Daoy (cell line): ENCODE results near the gene ODAD3. TPM values are rescaled to one million over a fixed set of nuclear protein-coding genes. Genes with fewer than 3 reads are reported as not detected.
"Not testable (repeated sequence)": the region's sequence is repeated elsewhere in the genome, so short reads cannot be mapped to it uniquely, and the experiment has no call there.

Experiments
- DNase-seq: peaks from one replicate; pipeline ENCODE4 v3.0.0-alpha.2; 2015; ENCODE audit warnings: low read depth
- total RNA-seq: library from RNA; depleted of rRNA; stranded (reverse); fragments of >200 nt; shearing (Covaris generic); gene quantifications from 2 replicates; pipeline ENCODE4 v1.2.3, GENCODE V29; 2014

The ODAD3 gene
- total RNA-seq, 1 experiment from 2014 or later: not detected

DNA sequence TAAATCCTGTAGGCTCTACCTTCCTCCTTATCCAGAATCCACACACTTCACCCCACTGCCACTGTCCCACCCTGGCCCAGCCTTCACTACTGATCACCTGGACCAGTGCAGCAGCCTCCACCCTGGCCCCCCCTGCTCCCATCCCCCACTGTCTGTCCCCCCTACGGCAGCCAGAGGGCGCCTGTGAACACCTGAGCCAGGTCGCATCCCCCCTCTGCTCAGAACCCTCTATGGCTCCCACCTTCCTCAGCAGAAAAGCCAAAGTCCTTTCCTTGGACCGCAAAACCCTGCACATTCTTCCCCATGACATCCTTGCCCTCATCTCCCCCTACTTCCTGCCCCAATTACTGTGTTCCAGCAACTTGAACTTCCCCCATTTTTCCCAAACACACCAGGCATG, 25.3 kb upstream of the ODAD3 start:
- no peak for DNase-seq

- not testable (repeated sequence) for DNase-seq
Observed at GRCh38 chr19:11458912-11459311, 24.0 kb upstream of the ODAD3 start.

DNA sequence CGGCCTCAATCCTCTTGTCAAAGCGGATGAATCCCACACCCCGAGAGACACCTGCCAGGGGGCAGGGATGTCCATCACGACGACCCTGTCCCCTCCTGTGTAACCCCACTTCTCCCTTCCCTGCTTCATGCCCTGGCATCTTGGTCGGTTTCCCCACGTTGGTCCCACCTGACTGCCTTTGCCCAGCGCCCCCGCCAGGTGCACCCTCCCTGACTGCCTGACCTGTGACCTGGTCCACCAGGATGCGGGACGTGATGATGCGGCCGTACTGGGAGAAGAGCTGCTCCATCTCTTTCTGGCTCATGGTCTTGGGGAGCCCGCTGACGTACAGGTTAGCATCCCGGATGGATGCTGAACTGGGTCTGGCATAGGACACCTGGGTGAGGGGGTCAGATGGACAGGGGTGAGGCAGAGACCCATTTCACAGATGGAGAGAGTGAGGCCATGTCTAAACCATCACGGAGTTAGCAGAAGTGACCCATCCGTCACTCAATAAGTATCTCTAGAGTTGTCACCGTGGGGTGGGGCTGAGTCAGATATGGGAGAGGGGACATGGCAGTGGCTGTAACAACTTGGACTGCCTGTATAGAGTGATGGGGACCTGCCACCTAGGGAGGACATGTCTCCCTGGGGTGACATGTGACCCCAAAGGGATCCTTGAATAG, 23.4 kb upstream of the ODAD3 start:
- no peak for DNase-seq

GRCh38 chr19:11457831-11458230, 22.9 kb upstream of the ODAD3 start:
- DNase-seq: no peak

GRCh38 chr19:11457115-11457514, 22.2 kb upstream of the ODAD3 start:
- DNase-seq: no peak

DNA sequence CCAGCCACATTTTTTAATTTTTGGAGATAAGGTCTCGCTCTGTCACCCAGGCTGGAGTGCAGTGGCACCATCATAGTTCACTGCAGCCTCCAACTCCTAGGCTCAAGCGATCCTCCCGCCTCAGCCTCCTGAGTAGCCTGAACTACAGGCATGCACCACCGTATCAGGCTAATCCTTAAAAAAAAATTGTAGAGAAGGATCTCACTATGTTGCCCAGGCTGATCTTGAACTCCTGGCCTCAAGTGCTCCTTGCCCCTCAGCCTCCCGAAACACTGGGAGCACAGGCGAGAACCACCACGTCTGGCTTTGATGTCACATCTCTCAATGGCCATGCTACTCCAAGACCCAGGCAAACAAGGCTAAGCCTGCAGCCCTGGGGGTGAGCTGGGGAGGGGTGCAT, 21.7 kb upstream of the ODAD3 start:
- no peak for DNase-seq

GRCh38 chr19:11455233-11455554, 20.3 kb upstream of the ODAD3 start:
- DNase-seq: not testable (repeated sequence)

DNA sequence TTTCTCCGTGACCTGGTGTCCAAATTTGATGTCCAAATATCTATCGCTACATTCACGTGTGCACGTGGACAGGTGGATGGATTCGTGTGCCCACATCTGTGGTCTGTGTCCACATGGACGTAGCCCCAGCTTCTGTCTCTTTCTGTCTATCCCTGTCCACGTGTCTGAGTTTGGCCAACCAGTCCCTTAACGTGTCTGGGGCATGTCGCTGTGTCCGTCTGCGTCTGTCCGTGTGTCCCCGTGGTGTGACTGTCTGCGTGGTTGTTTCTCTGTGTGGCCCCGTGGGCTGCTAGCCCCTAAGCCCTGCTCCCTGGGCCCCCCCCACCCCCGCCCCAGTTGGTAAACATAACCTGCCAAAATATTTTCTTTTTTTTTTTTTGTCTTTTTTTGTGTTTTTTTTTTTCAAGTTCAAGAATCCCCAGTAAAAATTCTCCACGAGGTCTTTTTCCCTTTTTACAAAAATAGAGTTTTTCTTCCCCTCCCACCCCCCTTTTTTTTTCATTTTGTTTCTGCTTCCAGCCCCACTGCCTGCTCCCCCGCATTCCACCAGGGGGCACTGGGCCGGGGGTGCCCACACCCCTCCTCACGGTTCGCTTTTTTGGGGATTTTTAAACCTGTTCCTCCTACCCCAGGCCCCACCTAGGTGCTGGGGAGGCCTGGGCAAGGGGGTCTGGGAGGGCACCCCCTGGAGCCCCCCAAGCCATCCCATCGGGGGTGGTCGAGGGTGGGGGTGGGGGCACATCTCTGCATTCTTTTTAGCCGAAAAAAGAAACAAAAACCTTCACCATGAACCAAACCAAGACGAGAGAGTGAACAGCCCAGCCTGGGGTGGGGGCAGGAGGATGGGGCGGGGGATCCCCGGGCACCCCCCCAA, 18.8 kb upstream of the ODAD3 start:
- DNase-seq: no peak

GRCh38 chr19:11452620-11453310, 17.8 kb upstream of the ODAD3 start:
- DNase-seq: no peak

DNA sequence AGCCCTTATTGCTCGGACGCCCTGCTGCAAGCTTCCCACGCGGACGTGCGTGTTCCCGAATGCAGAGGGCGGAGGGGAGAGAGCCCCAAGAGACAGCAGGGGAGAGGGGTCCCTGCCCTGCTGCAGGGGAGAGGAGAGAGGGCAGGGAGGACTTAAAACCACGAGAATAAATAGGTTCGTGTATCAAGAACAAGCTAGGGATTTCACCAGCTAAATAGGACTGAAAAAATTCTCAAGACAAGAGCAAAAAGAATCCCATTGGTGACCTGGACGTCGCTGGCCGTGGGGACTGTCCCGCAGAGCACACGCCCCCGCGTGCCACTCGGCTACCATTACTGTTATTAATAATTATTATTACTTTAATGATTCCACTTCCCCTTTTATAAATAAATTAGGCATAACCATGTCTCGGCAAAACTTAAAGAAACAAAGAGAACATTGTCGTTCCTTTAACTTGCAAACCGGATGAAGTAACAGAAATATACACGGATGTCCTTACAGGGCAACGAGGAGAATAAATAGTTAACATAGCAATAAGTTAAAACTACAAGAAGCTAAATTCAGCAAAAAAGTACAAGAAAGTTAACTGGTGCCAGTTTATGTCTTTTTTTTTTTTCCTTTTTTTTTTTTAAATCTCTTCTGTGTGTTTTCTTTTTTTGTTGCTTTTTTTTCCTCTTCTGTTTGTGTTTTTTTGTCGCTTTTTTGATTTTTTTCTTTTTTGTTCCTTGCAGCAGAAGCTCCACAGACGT, 17.1 kb upstream of the ODAD3 start:
- no peak for DNase-seq

GRCh38 chr19:11451327-11451870, 16.5 kb upstream of the ODAD3 start:
- DNase-seq: no peak

- no peak for DNase-seq
Observed at GRCh38 chr19:11450570-11451326, 15.8 kb upstream of the ODAD3 start.

DNA sequence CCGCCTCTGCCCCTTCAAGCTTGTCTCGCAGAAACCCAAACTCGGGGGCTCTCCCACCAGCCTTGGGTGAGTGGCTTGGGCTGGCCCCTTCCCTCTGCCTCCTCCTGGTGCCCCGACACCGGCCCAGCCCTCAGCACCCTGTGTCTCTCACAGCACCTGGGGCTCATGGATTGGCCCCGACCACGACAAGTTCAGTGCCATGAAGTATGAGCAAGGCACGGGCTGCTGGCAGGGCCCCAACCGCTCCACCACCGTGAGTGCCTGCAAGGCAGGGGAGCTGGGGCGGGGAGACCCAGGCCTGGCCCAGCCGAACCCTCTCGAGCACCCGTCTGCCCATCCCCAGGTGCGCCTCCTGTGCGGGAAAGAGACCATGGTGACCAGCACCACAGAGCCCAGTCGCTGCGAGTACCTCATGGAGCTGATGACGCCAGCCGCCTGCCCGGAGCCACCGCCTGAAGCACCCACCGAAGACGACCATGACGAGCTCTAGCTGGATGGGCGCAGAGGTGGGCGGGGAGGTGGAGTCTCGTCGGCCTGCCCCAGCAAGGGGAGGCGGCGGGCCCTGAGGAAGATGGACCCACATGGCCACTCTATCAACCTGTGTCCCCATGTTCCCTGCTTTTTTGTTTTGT, 14.1 kb upstream of the ODAD3 start:
- no peak for DNase-seq

GRCh38 chr19:11448410-11448809, 13.5 kb upstream of the ODAD3 start:
- DNase-seq: no peak

- no peak for DNase-seq
Observed at GRCh38 chr19:11447347-11448262, 12.7 kb upstream of the ODAD3 start.

GRCh38 chr19:11446652-11447301, 11.9 kb upstream of the ODAD3 start:
- DNase-seq: peak; percentile 59

DNA sequence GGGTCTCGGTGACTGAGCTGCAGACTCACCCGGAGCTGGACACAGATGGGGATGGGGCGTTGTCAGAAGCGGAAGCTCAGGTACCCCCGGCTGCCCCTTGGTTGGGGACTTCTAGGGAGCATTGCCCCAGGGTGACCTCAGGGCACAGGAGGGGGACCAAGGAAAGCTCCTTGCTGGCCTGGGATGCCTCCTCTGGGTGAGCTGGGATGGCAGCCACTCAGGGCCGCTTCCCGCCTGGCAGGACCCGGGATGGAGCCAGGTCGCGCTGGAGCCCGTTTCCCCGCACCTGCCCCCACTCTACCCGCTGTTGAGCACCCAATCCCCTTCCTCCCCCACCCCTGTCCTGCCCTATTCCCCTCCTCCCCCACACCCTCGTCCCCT, 11.3 kb upstream of the ODAD3 start:
- no peak for DNase-seq

DNA sequence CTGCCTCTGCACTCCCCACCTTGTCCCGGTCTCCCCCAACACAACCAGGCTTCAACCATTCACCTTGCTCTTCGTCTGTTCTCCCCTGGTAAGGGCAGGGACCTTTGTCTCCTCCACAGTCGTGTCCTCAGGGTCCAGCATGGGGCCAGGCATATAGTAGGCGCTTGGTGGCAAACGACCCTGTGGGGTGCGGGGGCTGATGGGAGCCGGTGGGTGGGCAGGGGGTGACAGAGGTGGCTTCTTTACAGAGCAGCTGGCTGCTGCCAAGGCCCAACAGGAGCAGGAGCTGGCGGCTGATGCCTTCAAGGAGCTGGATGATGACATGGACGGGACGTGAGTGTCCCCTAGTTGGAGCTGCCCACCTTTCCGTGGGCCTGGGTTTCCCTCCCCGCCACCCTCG, 10.2 kb upstream of the ODAD3 start:
- no peak for DNase-seq

DNA sequence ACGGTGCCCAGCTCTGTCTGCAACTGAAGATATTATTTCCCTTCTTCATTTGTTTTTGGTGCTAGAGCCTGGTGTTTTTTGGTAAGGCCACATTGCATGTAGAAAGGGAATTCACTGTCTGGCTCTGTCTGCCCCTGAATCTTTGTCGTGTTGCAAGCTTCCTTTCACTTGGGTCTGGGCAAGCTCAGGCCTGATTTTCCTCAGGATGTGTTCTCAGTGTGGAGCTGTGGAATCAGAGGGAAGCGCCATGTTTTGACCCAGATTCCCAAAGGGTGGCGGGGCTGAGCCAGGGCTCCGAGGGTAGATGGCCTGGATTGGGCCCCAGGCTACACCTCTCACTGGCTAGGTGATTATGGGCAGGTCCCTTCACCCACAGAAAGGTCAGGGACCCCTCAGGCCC, 9.1 kb upstream of the ODAD3 start:
- no peak for DNase-seq
